22Rv1 (cell line): ENCODE results near the gene PTGR3.

Experiments
- CTCF ChIP-seq: fragments of 450-650 bp; IDR thresholded peaks from 2 replicates; pipeline ENCODE4 v1.5.1; 2017; ENCODE audit warnings: mild to moderate bottlenecking
- ZFX ChIP-seq: fragments of 450-650 bp; IDR thresholded peaks from 2 replicates; pipeline ENCODE4 v1.6.1; 2017; ENCODE audit warnings: antibody characterized with exemption, borderline replicate concordance

- TF ChIP-seq CTCF (no peak), ZFX (no peak)
Observed at GRCh38 chr18:75159646-75160356, 49.1 kb downstream of the PTGR3 start.
